ENCODE results near the gene MTA1. TPM values are rescaled to one million over a fixed set of nuclear protein-coding genes. Genes with fewer than 3 reads are reported as not detected.

MTA1 gene
- total RNA-seq, 2 experiments from 2014 or later = 103 to 217 TPM

DNA sequence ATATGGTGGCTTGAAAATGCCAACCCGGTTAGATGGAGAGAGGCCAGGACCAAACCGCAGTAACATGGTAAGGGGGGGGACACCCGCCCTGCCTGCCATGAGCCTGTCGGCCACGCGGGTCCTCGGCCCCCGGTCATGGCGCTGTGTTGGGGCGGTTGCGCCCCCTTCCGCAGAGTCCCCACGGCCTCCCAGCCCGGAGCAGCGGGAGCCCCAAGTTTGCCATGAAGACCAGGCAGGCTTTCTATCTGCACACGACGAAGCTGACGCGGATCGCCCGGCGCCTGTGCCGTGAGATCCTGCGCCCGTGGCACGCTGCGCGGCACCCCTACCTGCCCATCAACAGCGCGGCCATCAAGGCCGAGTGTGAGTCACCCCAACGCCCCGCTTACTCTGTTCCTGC, 44.9 kb downstream of the MTA1 start:
- no peak overlapping the region for H3K27ac ChIP-seq (ENCODE audit: low read depth, low read length, poor library complexity, severe bottlenecking)
- H3K9me3 ChIP-seq (ENCODE audit: low read length) = no peaks in the 10 kb centered on the region
- no TSS peak for BruUV-seq (replicated peaks)
- H2AFZ ChIP-seq (ENCODE audit: low read length) = no peak overlapping the region
- no peak for DNase-seq (ENCODE audit: low spot score)
- H4K20me1 ChIP-seq (ENCODE audit: insufficient read depth, low read length) = no peaks in the 10 kb centered on the region
- H3K4me2 ChIP-seq (ENCODE audit: low read length) = no peak overlapping the region
- no peaks in the 10 kb centered on the region for H3K4me1 ChIP-seq (ENCODE audit: insufficient read depth, low read length, poor library complexity, severe bottlenecking)
- peaks cover 68% of the 10 kb centered on the region for H3K36me3 ChIP-seq (ENCODE audit: insufficient read depth, low read length)
- TF ChIP-seq, protein P1, sequence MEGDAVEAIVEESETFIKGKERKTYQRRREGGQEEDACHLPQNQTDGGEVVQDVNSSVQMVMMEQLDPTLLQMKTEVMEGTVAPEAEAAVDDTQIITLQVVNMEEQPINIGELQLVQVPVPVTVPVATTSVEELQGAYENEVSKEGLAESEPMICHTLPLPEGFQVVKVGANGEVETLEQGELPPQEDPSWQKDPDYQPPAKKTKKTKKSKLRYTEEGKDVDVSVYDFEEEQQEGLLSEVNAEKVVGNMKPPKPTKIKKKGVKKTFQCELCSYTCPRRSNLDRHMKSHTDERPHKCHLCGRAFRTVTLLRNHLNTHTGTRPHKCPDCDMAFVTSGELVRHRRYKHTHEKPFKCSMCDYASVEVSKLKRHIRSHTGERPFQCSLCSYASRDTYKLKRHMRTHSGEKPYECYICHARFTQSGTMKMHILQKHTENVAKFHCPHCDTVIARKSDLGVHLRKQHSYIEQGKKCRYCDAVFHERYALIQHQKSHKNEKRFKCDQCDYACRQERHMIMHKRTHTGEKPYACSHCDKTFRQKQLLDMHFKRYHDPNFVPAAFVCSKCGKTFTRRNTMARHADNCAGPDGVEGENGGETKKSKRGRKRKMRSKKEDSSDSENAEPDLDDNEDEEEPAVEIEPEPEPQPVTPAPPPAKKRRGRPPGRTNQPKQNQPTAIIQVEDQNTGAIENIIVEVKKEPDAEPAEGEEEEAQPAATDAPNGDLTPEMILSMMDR (conservative IDR thresholded peaks at IDR 0.05; ENCODE audit: low read length) = no peak
- no peak for TF ChIP-seq EZH2phosphoT487 (IDR thresholded peaks at IDR 0.05; ENCODE audit: borderline replicate concordance, low read depth, low read length)
- H3K4me3 ChIP-seq (ENCODE audit: low read depth, low read length, poor library complexity, severe bottlenecking) = no peak overlapping the region
- H3K79me2 ChIP-seq (ENCODE audit: insufficient read depth, low read depth, low read length) = no peaks in the 10 kb centered on the region
- intact Hi-C loops (cut with micrococcal nuclease; ENCODE audit: unreplicated experiment) = no loop called here
- ChIA-PET CTCF (ENCODE audit: unreplicated experiment) (no interaction called here), POLR2A (no interaction called here)
- no peaks in the 10 kb centered on the region for H3K9me2 ChIP-seq (ENCODE audit: insufficient read depth, low read length)

DNA sequence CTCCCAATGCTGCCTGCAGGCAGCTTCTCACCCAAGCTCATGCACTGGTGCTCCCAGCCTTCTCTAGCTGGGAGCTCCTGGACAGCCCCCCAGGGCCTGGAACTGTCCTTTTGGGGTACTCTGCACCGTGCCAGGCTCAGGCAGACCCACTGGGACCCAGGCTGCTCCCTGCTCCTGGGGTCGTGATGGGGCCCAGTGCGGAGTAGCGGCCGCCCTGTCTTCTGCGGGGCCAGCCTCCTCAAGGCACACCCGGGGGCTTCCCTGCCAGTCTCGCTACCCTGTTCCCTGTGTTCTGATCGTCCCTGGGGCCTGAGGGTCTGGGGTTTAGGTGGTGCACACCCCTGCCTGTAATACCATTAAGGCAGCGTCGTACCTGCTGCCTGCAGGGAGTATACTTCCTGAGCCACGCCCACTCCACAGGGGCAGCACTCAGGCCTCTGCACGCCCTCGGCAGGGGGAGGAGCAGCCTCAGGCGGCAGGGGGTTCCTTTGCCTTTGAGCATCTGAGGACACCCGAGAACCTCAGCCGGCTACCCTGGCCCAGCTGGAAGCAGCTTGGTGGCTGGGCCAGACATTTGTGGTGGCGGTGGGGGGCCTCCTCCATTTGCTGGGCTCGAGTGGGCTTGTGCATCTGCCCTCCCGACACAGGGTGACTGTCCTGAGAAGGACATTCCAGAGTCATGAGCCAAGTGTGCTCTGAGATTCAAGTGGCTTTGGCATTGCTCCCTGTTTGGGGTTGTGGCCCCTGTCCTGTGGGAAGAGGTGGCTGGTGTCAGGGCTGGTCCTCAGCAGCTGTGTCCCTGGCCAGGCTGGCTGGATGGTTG, 45.8 kb downstream of the MTA1 start:
- Histone ChIP-seq H3K36me3 (ENCODE audit: insufficient read depth, low read length) (peaks cover 70% of the 10 kb centered on the region), H3K79me2 (ENCODE audit: insufficient read depth, low read depth, low read length) (no peaks in the 10 kb centered on the region), H3K9me2 (ENCODE audit: insufficient read depth, low read length) (no peaks in the 10 kb centered on the region), H3K4me3 (ENCODE audit: low read depth, low read length, poor library complexity, severe bottlenecking) (no peak overlapping the region), H2AFZ (ENCODE audit: low read length) (no peak overlapping the region), H3K9me3 (ENCODE audit: low read length) (no peaks in the 10 kb centered on the region), H3K4me1 (ENCODE audit: insufficient read depth, low read length, poor library complexity, severe bottlenecking) (no peaks in the 10 kb centered on the region), H3K27ac (ENCODE audit: low read depth, low read length, poor library complexity, severe bottlenecking) (no peak overlapping the region), H4K20me1 (ENCODE audit: insufficient read depth, low read length) (no peaks in the 10 kb centered on the region), H3K4me2 (ENCODE audit: low read length) (no peak overlapping the region)
- TF ChIP-seq, protein P1 (conservative IDR thresholded peaks at IDR 0.05; ENCODE audit: low read length) = no peak
- TF ChIP-seq EZH2phosphoT487 (IDR thresholded peaks at IDR 0.05; ENCODE audit: borderline replicate concordance, low read depth, low read length) = no peak
- CTCF ChIA-PET (ENCODE audit: unreplicated experiment) = no interaction called here
- DNase-seq (ENCODE audit: low spot score) = no peak
- intact Hi-C loops (cut with micrococcal nuclease; ENCODE audit: unreplicated experiment) = no loop called here
- BruUV-seq (replicated peaks) = no TSS peak
- POLR2A ChIA-PET = no interaction called here

DNA sequence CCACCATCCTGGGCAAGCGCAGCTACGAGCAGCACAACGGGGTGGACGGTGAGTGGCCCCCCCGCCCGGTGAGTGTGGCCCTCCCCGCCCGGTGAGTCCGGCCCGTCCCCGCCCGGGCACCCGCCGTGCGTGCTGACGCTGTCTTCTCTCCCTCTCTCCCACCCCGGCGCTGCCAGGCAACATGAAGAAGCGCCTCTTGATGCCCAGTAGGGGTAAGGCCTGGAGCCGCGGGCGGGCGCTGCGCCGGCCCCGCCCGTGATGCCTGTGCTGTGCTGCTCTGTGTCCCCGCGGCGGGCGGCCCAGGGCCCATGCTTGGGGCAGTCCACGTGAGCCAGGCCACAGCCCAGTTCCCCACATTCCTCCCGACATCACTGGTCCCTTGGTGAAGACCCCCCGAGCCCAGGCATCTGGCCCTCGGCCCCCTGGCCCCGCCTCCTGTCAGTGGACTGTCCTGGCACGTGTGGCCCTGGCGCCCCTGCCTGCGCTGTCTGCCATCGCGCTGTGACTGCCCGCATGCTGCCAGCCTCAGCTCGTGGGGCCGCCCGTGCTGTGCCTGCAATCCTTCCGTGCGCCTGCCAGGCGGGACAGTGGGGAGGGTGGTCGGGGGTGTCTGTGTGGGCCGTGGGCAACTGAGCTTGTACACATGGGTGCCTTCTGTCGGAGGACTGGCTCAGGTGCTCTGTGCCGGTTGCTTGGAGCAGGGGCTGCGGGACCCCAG, 47.1 kb downstream of the MTA1 start:
- Histone ChIP-seq H3K4me1 (ENCODE audit: insufficient read depth, low read length, poor library complexity, severe bottlenecking) (no peaks in the 10 kb centered on the region), H3K79me2 (ENCODE audit: insufficient read depth, low read depth, low read length) (no peaks in the 10 kb centered on the region), H3K27ac (ENCODE audit: low read depth, low read length, poor library complexity, severe bottlenecking) (no peak overlapping the region), H3K4me2 (ENCODE audit: low read length) (no peak overlapping the region), H3K4me3 (ENCODE audit: low read depth, low read length, poor library complexity, severe bottlenecking) (no peak overlapping the region), H3K9me3 (ENCODE audit: low read length) (no peaks in the 10 kb centered on the region), H3K9me2 (ENCODE audit: insufficient read depth, low read length) (no peaks in the 10 kb centered on the region), H4K20me1 (ENCODE audit: insufficient read depth, low read length) (no peaks in the 10 kb centered on the region), H3K36me3 (ENCODE audit: insufficient read depth, low read length) (peaks cover 59% of the 10 kb centered on the region), H2AFZ (ENCODE audit: low read length) (no peak overlapping the region)
- intact Hi-C loops (cut with micrococcal nuclease; ENCODE audit: unreplicated experiment) = no loop called here
- no peak for DNase-seq (ENCODE audit: low spot score)
- ChIA-PET POLR2A (no interaction called here), CTCF (ENCODE audit: unreplicated experiment) (no interaction called here)
- no peak for TF ChIP-seq EZH2phosphoT487 (IDR thresholded peaks at IDR 0.05; ENCODE audit: borderline replicate concordance, low read depth, low read length)
- TF ChIP-seq, protein P1 (conservative IDR thresholded peaks at IDR 0.05; ENCODE audit: low read length) = no peak
- no TSS peak for BruUV-seq (replicated peaks)

Measured in OCI-LY7 (cell line).